Measurements from ENCODE around the gene LRRN2. TPM values are rescaled to one million over a fixed set of nuclear protein-coding genes. Genes with fewer than 3 reads are reported as not detected.

Gene LRRN2
- total RNA-seq, 1 experiment from 2014 or later, result 5.8 TPM

DNA sequence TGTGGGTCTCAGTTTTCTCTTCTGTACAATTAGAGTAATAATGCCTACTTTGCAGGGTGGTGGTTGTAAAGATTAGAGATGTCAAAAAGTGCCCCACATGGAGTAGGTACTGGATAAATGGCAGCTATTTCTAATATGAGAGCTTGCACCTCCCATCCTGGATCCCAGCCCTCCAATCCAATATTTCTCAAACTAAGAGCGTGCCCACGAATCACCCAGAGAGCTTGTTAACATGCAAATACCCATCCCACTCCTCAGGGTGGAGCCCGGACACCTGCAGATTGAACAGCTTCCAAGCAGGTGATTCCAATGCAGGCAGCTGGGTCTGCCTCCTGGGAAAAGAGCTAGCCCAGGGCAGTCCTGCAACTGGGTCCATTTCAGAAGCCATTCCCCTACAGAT, 33.0 kb downstream of the LRRN2 start:
- no peak overlapping the region for H2AK5ac ChIP-seq (ENCODE audit: insufficient read length, low read length)
- no peaks in the 10 kb centered on the region for H3K9me3 Mint-ChIP-seq
- H3K4me1 Mint-ChIP-seq, result peaks cover 31 to 35% of the 10 kb centered on the region in 2 experiments
- WGBS (ENCODE audit: extremely low coverage, insufficient read length, low lambda C conversion rate), result no CpG with 5 or more reads among the region's 3 CpGs
- H3K9ac ChIP-seq (ENCODE audit: extremely low read depth, insufficient read length, low read length), result no peak overlapping the region
- H3K27me3 Mint-ChIP-seq (ENCODE audit: low read depth), result peaks cover 22% of the 10 kb centered on the region
- TF ChIP-seq CTCF (conservative IDR thresholded peaks at IDR 0.05), result no peak
- no peak overlapping the region for H2AFZ ChIP-seq (ENCODE audit: low read length)
- no peak overlapping the region for H2BK20ac ChIP-seq (ENCODE audit: low read depth, low read length, poor library complexity, severe bottlenecking)
- H2BK5ac ChIP-seq (ENCODE audit: insufficient read length, low read length), result no peak overlapping the region
- H2BK12ac ChIP-seq (ENCODE audit: insufficient read length, low read depth, low read length), result no peak overlapping the region
- no peak overlapping the region for H3K18ac ChIP-seq (ENCODE audit: insufficient read length, low read depth, low read length)
- H3K23me2 ChIP-seq (ENCODE audit: insufficient read length, low read depth, low read length, poor library complexity, severe bottlenecking), result no peaks in the 10 kb centered on the region
- H4K20me1 ChIP-seq (ENCODE audit: control insufficient read depth, insufficient read depth, insufficient read length), result no peaks in the 10 kb centered on the region
- H3K14ac ChIP-seq (ENCODE audit: insufficient read depth, low read length), result no peak overlapping the region
- no peaks in the 10 kb centered on the region for H3K27me3 ChIP-seq (ENCODE audit: insufficient read depth, low read length)
- no peak for DNase-seq
- H3K4me1 ChIP-seq (ENCODE audit: insufficient read depth, low read length), result peaks cover 7% of the 10 kb centered on the region; the same call in 1 of the 2 replicates
- no peak overlapping the region for H4K8ac ChIP-seq (replicated peaks; ENCODE audit: insufficient read length, low read depth, low read length)
- no peak overlapping the region for H3K27ac ChIP-seq (ENCODE audit: insufficient read length, low read depth, low read length)
- H4K91ac ChIP-seq (ENCODE audit: insufficient read length, low read depth, low read length), result no peak overlapping the region
- H3K79me2 ChIP-seq (ENCODE audit: insufficient read depth, low read length), result no peaks in the 10 kb centered on the region
- no peak overlapping the region for H3K56ac ChIP-seq (ENCODE audit: insufficient read length, low read depth, low read length)
- H4K5ac ChIP-seq (ENCODE audit: insufficient read length, low read depth, low read length), result no peak overlapping the region
- H2BK120ac ChIP-seq (ENCODE audit: low read depth, low read length, poor library complexity, severe bottlenecking), result no peak overlapping the region
- H3K4me3 Mint-ChIP-seq, result peak overlapping the region in 1 of 2 experiments; percentile 53; a peak in 3 of 5 replicates
- no peak overlapping the region for H3K27ac Mint-ChIP-seq
- H3K4ac ChIP-seq (ENCODE audit: low read depth, low read length), result no peak overlapping the region
- H3T11ph ChIP-seq (ENCODE audit: low read length), result no peak overlapping the region
- H3K4me2 ChIP-seq (ENCODE audit: insufficient read depth, insufficient read length, low read length), result peak overlapping the region; percentile 23
- H3K23ac ChIP-seq (ENCODE audit: insufficient read length, low read depth, low read length), result no peak overlapping the region
- no peak overlapping the region for H2BK15ac ChIP-seq (ENCODE audit: low read depth, low read length)
- H3K9me3 ChIP-seq (ENCODE audit: control insufficient read depth, low read depth, low read length), result no peaks in the 10 kb centered on the region
- no peaks in the 10 kb centered on the region; a peak in 1 of 7 replicates for H3K36me3 Mint-ChIP-seq (ENCODE audit: insufficient read depth in 1 of 3, low read depth in 3 of 3)
- no peaks in the 10 kb centered on the region for H3K79me1 ChIP-seq (ENCODE audit: insufficient read depth, low read depth, low read length, poor library complexity, severe bottlenecking)
